K562 (cell line): Measurements from ENCODE around the gene UMAD1. TPM values are rescaled to one million over a fixed set of nuclear protein-coding genes. Genes with fewer than 3 reads are reported as not detected.
A peak's percentile ranks its signal among the peaks of the same experiment; 100 is the strongest.

ENCODE experiments used
- ATAC-seq: fragments of 200-7000 bp; cut with Tn5 transposase; 3 replicates; pipeline ENCODE4 v1.9.1; 2020; ENCODE audit warnings: moderate library complexity
- BruUV-seq: library from RNA; stranded (reverse); fragments of 400-500 nt; replicated peaks from 2 replicates; lab custom pipeline; 2021; lab: Mats Ljungman, UMichigan
- CTCF ChIA-PET: fragments of 300-600 bp; formaldehyde crosslinking; extraction: SDS; loops from one replicate; lab custom pipeline; 2021; ENCODE audit warnings: low intra/inter-chr PET ratio; lab: Yijun Ruan, JAX
- POLR2A ChIA-PET: fragments of 300-600, 350-650 bp; sonication (Branson Sonifier 250); formaldehyde crosslinking; extraction: SDS; loops from one replicate; lab custom pipeline; 2021; ENCODE audit warnings: antibody characterized with exemption, inconsistent platforms; lab: Yijun Ruan, JAX
- DNase-seq, 4 experiments: peaks; one replicate each; pipeline versions ENCODE4 v3.0.0 to v3.0.0-alpha.2; 2011 to 2018; ENCODE audit warnings: low spot score in 3 of 4, mixed read lengths in 3 of 4; ENCODE audit errors: extremely low read depth in 1 of 4
- FAIRE-seq: peaks from 2 replicates; lab custom pipeline; 2011; peaks lifted over from hg19 to GRCh38; lab: Jason Lieb, UNC
- H2AFZ ChIP-seq: 2 replicates; pipeline ENCODE4 v1.6.0; 2011; ENCODE audit warnings: low read depth, low read length, control low read depth, inconsistent platforms
- H3K27ac ChIP-seq: fragments of 200-600 bp; 3 replicates; pipeline ENCODE4 v1.8.0; 2011; ENCODE audit warnings: low read depth, mild to moderate bottlenecking, control low read depth, inconsistent platforms, low read length, moderate library complexity, mixed read lengths; ENCODE audit errors: extremely low read depth
- H3K27me3 ChIP-seq, 2 experiments: fragments of 300-600 bp in 1 of 2; 2 replicates in 1 of 2; 3 replicates in 1 of 2; pipeline versions ENCODE4 v1.6.0 to v1.8.0; 2011; ENCODE audit warnings: inconsistent platforms in 2 of 2, low read length in 2 of 2, mild to moderate bottlenecking in 1 of 2, mixed read lengths in 1 of 2, moderate library complexity in 1 of 2; ENCODE audit not compliant: control insufficient read depth in 2 of 2, insufficient read depth in 2 of 2
- H3K36me3 ChIP-seq: fragments of 300-600 bp; 3 replicates; pipeline ENCODE4 v1.8.0; 2011; ENCODE audit warnings: mild to moderate bottlenecking, low read length, inconsistent platforms; ENCODE audit not compliant: control insufficient read depth, insufficient read depth
- H3K4me1 ChIP-seq, 2 experiments: fragments of 200-600 bp in 1 of 2; replicated peaks in 1 of 2; 2 replicates in 1 of 2; 3 replicates in 1 of 2; pipeline versions ENCODE4 v1.5.1 to v1.8.0; 2011; ENCODE audit warnings: inconsistent platforms in 2 of 2, low read length in 2 of 2, mild to moderate bottlenecking in 1 of 2, mixed read lengths in 1 of 2, moderate library complexity in 1 of 2; ENCODE audit not compliant: control insufficient read depth in 2 of 2, insufficient read depth in 2 of 2
- H3K4me2 ChIP-seq: 2 replicates; pipeline ENCODE4 v1.6.1; 2011; ENCODE audit warnings: low read length, control low read depth, inconsistent platforms, mixed read lengths; ENCODE audit not compliant: insufficient read depth
- H3K4me3 ChIP-seq: fragments of 200-600 bp; sonication (generic), shearing (Covaris generic); 2 replicates; pipeline ENCODE4 v1.5.1; 2016; ENCODE audit warnings: control low read depth, inconsistent platforms
- H3K79me2 ChIP-seq: fragments of 200-600 bp; 3 replicates; pipeline ENCODE4 v1.8.0; 2011; ENCODE audit warnings: low read length, inconsistent platforms; ENCODE audit not compliant: control insufficient read depth, insufficient read depth
- H3K9ac ChIP-seq, 2 experiments: 2 replicates each; pipeline versions ENCODE4 v1.6.0 to v1.6.1; 2011; ENCODE audit warnings: low read depth in 2 of 2, low read length in 2 of 2, control low read depth in 1 of 2, inconsistent platforms in 1 of 2, mild to moderate bottlenecking in 1 of 2, mixed read lengths in 1 of 2; ENCODE audit not compliant: insufficient read depth in 1 of 2
- H3K9me1 ChIP-seq: one replicate; pipeline ENCODE4 v1.6.0; 2011; ENCODE audit warnings: inconsistent platforms, mild to moderate bottlenecking, low read length, moderate library complexity; ENCODE audit not compliant: control insufficient read depth, insufficient read depth
- H3K9me3 ChIP-seq: replicated peaks from 2 replicates; pipeline ENCODE4 v1.5.1; 2011; ENCODE audit warnings: low read depth, low read length, inconsistent platforms; ENCODE audit not compliant: control insufficient read depth, insufficient read depth
- H4K20me1 ChIP-seq: replicated peaks from 2 replicates; pipeline ENCODE4 v1.6.1; 2011; ENCODE audit warnings: low read length, inconsistent platforms, mixed read lengths; ENCODE audit not compliant: control insufficient read depth, insufficient read depth
- ATF1 ChIP-seq, 2 experiments: fragments of 450-650 bp in 1 of 2; IDR thresholded peaks; 2 replicates each; pipeline ENCODE4 v1.6.1; 2016; ENCODE audit warnings: missing compliant biosample characterization in 1 of 2, missing genetic modification characterization in 1 of 2
- ATF7 ChIP-seq: fragments of 450-650 bp; IDR thresholded peaks from 2 replicates; pipeline ENCODE4 v1.7.1; 2014; ENCODE audit warnings: mild to moderate bottlenecking, moderate library complexity
- CHCHD3 ChIP-seq: fragments of 250-450 bp; sonication (Bioruptor Pico); IDR thresholded peaks from 2 replicates; pipeline ENCODE4 v2.1.2; 2022; ENCODE audit warnings: mild to moderate bottlenecking
- EHMT2 ChIP-seq: fragments of 450-650 bp; IDR thresholded peaks from 2 replicates; pipeline ENCODE4 v1.6.1; 2018; ENCODE audit warnings: antibody characterized with exemption
- ELF2 ChIP-seq: fragments of 250-450 bp; sonication (Bioruptor Pico); IDR thresholded peaks from 2 replicates; pipeline ENCODE4 v1.5.0; 2021; ENCODE audit warnings: mild to moderate bottlenecking
- ELF4 ChIP-seq: fragments of 450-650 bp; formaldehyde crosslinking; IDR thresholded peaks from 2 replicates; pipeline ENCODE4 v1.4.0; 2022; ENCODE audit warnings: missing genetic modification characterization
- JUN ChIP-seq, 2 experiments: sonication (generic) in 1 of 2; formaldehyde crosslinking in 1 of 2; IDR thresholded peaks; 2 replicates each; pipeline versions ENCODE4 v1.6.1 to v1.8.0; 2012 to 2022; ENCODE audit warnings: borderline replicate concordance in 2 of 2, mild to moderate bottlenecking in 2 of 2, improper control_type of control experiment in 1 of 2, low read depth in 1 of 2, low read length in 1 of 2, missing genetic modification reagents in 1 of 2
- MAFF ChIP-seq: IDR thresholded peaks from 2 replicates; pipeline ENCODE4 v1.6.1; 2012; ENCODE audit warnings: low read length, improper control_type of control experiment
- MCM7 ChIP-seq, 2 experiments: fragments of 450-650 bp; IDR thresholded peaks; 2 replicates each; pipeline ENCODE4 v1.6.1; 2016 to 2018
- NFRKB ChIP-seq: fragments of 450-650 bp; IDR thresholded peaks from 2 replicates; pipeline ENCODE4 v1.6.1; 2016; ENCODE audit warnings: low read depth
- PPARD ChIP-seq: fragments of 250-450 bp; sonication (Bioruptor Pico); IDR thresholded peaks from 2 replicates; pipeline ENCODE4 v1.8.0; 2022; ENCODE audit warnings: inconsistent platforms, mild to moderate bottlenecking, moderate library complexity
- RBM15 ChIP-seq: fragments of 200-400 bp; formaldehyde crosslinking; IDR thresholded peaks from 2 replicates; pipeline ENCODE4 v1.6.1; 2018; ENCODE audit warnings: mild to moderate bottlenecking, low read length, moderate library complexity; ENCODE audit not compliant: insufficient read depth
- RUNX1 ChIP-seq: sonication (generic); IDR thresholded peaks from 2 replicates; pipeline ENCODE4 v1.6.1; 2016; ENCODE audit warnings: antibody characterized with exemption, low read depth
- SMARCA5 ChIP-seq: fragments of 450-650 bp; IDR thresholded peaks from 2 replicates; pipeline ENCODE4 v1.6.1; 2016
- ZBTB17 ChIP-seq: fragments of 450-650 bp; formaldehyde crosslinking; IDR thresholded peaks from 2 replicates; pipeline ENCODE4 v1.4.0; 2020; ENCODE audit warnings: mild to moderate bottlenecking
- ZNF274 ChIP-seq: IDR thresholded peaks from 2 replicates; pipeline ENCODE4 v1.6.1; 2011; ENCODE audit warnings: low read depth, mild to moderate bottlenecking, low read length, moderate library complexity, borderline replicate concordance
- ZNF696 ChIP-seq: fragments of 250-450 bp; sonication (Bioruptor Pico); conservative IDR thresholded peaks from 2 replicates; pipeline ENCODE4 v1.4.0; 2020; ENCODE audit warnings: mild to moderate bottlenecking, moderate library complexity
- ZNF766 ChIP-seq: fragments of 200-800 bp; sonication (Bioruptor generic); conservative IDR thresholded peaks from 2 replicates; pipeline ENCODE4 v1.6.1; 2016; ENCODE audit warnings: missing genetic modification characterization, missing compliant biosample characterization
- ZNF77 ChIP-seq: fragments of 250-450 bp; sonication (Bioruptor Pico); IDR thresholded peaks from 2 replicates; pipeline ENCODE4 v1.5.0; 2020
- WGBS: fragments of 100-300 bp; shearing (Covaris generic); methylation state at CpG from one replicate; pipeline ENCODE4 v1.1.6; 2016; ENCODE audit warnings: low coverage, mixed read lengths; ENCODE audit not compliant: insufficient coverage; ENCODE audit errors: missing lambda C conversion rate; 5-methylcytosine and 5-hydroxymethylcytosine counted together
- in situ Hi-C: fragments of 300-500 bp; cut with MboI; formaldehyde crosslinking; loops from 4 replicates; pipeline ENCODE4 v1.15.0; 2018; ENCODE audit warnings: inconsistent platforms, mixed read lengths
- intact Hi-C: fragments of 100-400 bp; cut with micrococcal nuclease; formaldehyde crosslinking; loops from 2 replicates; pipeline ENCODE4 v1.14.2; 2022
- polyA plus RNA-seq, 8 experiments: library from polyadenylated mRNA; depleted of rRNA in 4 of 8; stranded (reverse) in 5 of 8; unstranded in 3 of 8; fragments of >200 nt; fragmentation: Nextera tagmentation in 2 of 8; fragmentation: Illumina TruSeq in 1 of 8; extraction: Ambion mirVana in 2 of 8; extraction: Trizol in 1 of 8; gene quantifications; 2 replicates each; pipeline versions ENCODE4 v1.2.1 to v1.2.3, GENCODE V29; 2011 to 2014; ENCODE audit warnings: inconsistent platforms in 1 of 8, missing spikeins in 1 of 8
- total RNA-seq, 7 experiments: library from RNA; depleted of rRNA in 6 of 7; stranded (reverse); fragments of >200 nt in 6 of 7; fragmentation: Illumina TruSeq in 2 of 7; extraction: Trizol in 2 of 7; gene quantifications; 2 replicates each; pipeline versions ENCODE4 v1.2.1 to v1.2.3, GENCODE V29; 2011 to 2021; ENCODE audit warnings: low replicate concordance in 1 of 7
- TF ChIP-seq, protein P1 (sequence below): fragments of 250-450 bp; sonication (Bioruptor Pico); IDR thresholded peaks from 2 replicates; pipeline ENCODE4 v1.8.0; 2022; ENCODE audit warnings: moderate library complexity, mild to moderate bottlenecking, inconsistent platforms
- TF ChIP-seq, protein P2 (sequence below): fragments of 450-650 bp; formaldehyde crosslinking; IDR thresholded peaks from 2 replicates; pipeline ENCODE4 v1.4.0; 2020; ENCODE audit warnings: mild to moderate bottlenecking, moderate library complexity
- TF ChIP-seq, protein P3 (sequence below): IDR thresholded peaks from 2 replicates; pipeline ENCODE4 v1.6.1; 2012; ENCODE audit warnings: low read depth, low read length, improper control_type of control experiment, borderline replicate concordance

UMAD1 gene
- total and polyA plus RNA-seq, 9 of the 15 experiments (the other 6 are each of a cell fraction or from before 2014, with no cell fraction given): 9.0 to 26.7 (median 13.3) TPM

DNA sequence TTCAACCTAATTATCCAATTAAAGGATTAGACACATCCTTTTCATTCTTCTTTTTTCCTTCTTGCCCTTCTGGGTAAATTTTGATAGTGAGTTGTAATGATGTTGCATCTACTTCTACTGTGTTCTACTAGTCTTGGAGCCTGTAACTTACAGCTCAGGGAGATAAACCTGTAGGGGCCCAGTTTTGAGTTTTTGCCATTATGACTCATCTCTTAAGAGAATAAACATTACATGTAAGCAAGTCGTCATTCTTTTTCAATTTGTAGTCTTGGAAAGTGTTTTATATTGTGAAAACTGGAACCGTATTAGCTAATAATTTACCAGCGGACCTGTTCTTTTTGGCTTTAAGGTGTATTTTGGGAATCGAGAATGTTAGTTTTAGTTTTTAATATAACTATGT lies 167.6 kb downstream of the UMAD1 start:
- FAIRE-seq: peak; percentile 49
- ATAC-seq: no peak; the same call in 2 of the 3 replicates
- H3K9me3 ChIP-seq: no peaks in the 10 kb centered on the region
- H3K9me1 ChIP-seq: no peaks in the 10 kb centered on the region
- no peaks in the 10 kb centered on the region for H3K27me3 ChIP-seq
- ChIA-PET POLR2A (interaction anchor here (0.5 to 0.7 kb wide), 2 partner anchors 21 to 261 kb away, joined by 3 read pairs; no protein-coding TSS in a partner anchor), CTCF (interaction anchor here (0.6 kb wide), 1 partner anchor 11 kb away, joined by 3 read pairs; no protein-coding TSS in a partner anchor)
- peak in 3 of 4 experiments; percentile 10 to 35 (median 14) for DNase-seq
- H3K4me3 ChIP-seq: no peak overlapping the region
- in situ Hi-C loops: no loop called here
- no peak overlapping the region for H3K9ac ChIP-seq
- intact Hi-C loops: no loop called here
- H3K4me2 ChIP-seq: no peak overlapping the region
- no peaks in the 10 kb centered on the region for H3K79me2 ChIP-seq
- no TSS peak for BruUV-seq
- no peaks in the 10 kb centered on the region for H3K36me3 ChIP-seq
- 48% methylated on average over 4 of the region's 4 CpGs for WGBS
- no peak overlapping the region for H3K27ac ChIP-seq
- H2AFZ ChIP-seq: no peak overlapping the region; the same call in 1 of the 2 replicates
- no peaks in the 10 kb centered on the region for H4K20me1 ChIP-seq
- H3K4me1 ChIP-seq: no peaks in the 10 kb centered on the region
- TF ChIP-seq, protein P1, sequence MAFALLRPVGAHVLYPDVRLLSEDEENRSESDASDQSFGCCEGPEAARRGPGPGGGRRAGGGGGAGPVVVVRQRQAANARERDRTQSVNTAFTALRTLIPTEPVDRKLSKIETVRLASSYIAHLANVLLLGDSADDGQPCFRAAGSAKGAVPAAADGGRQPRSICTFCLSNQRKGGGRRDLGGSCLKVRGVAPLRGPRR (CRISPR knock-in tag): no peak
- TF ChIP-seq NFRKB: no peak
- TF ChIP-seq RUNX1: no peak
- TF ChIP-seq ZBTB17 (CRISPR knock-in tag): no peak
- no peak for TF ChIP-seq MAFF
- TF ChIP-seq ATF1 (CRISPR knock-in tag; IDR thresholded peaks at IDR 0.05): no peak
- TF ChIP-seq ATF1 (tag; IDR thresholded peaks at IDR 0.05): no peak
- TF ChIP-seq ZNF696 (CRISPR knock-in tag): no peak
- no peak for TF ChIP-seq EHMT2
- TF ChIP-seq ATF7: 0 out of 2 replicates have a peak, but pooled peaks have one; percentile 37
- no peak for TF ChIP-seq ZNF766
- TF ChIP-seq, protein P2, sequence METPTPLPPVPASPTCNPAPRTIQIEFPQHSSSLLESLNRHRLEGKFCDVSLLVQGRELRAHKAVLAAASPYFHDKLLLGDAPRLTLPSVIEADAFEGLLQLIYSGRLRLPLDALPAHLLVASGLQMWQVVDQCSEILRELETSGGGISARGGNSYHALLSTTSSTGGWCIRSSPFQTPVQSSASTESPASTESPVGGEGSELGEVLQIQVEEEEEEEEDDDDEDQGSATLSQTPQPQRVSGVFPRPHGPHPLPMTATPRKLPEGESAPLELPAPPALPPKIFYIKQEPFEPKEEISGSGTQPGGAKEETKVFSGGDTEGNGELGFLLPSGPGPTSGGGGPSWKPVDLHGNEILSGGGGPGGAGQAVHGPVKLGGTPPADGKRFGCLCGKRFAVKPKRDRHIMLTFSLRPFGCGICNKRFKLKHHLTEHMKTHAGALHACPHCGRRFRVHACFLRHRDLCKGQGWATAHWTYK (CRISPR knock-in tag): no peak
- no peak for TF ChIP-seq ELF2 (CRISPR knock-in tag)
- TF ChIP-seq ELF4 (CRISPR knock-in tag): no peak
- TF ChIP-seq, protein P3, sequence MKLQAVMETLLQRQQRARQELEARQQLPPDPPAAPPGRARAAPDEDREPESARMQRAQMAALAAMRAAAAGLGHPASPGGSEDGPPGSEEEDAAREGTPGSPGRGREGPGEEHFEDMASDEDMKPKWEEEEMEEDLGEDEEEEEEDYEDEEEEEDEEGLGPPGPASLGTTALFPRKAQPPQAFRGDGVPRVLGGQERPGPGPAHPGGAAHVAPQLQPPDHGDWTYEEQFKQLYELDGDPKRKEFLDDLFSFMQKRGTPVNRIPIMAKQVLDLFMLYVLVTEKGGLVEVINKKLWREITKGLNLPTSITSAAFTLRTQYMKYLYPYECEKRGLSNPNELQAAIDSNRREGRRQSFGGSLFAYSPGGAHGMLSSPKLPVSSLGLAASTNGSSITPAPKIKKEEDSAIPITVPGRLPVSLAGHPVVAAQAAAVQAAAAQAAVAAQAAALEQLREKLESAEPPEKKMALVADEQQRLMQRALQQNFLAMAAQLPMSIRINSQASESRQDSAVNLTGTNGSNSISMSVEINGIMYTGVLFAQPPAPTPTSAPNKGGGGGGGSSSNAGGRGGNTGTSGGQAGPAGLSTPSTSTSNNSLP: no peak
- TF ChIP-seq CHCHD3 (CRISPR knock-in tag): no peak
- TF ChIP-seq PPARD (CRISPR knock-in tag): no peak
- no peak for TF ChIP-seq MCM7 (IDR thresholded peaks at IDR 0.05)
- no peak for TF ChIP-seq RBM15
- TF ChIP-seq ZNF274: no peak
- peak; percentile 62; the same call in 1 of the 2 replicates for TF ChIP-seq JUN (IDR thresholded peaks at IDR 0.05; ENCODE audit: borderline replicate concordance, low read depth, low read length)
- TF ChIP-seq JUN (CRISPR knock-in tag; IDR thresholded peaks at IDR 0.05; ENCODE audit: borderline replicate concordance): no peak
- TF ChIP-seq SMARCA5: no peak
- no peak for TF ChIP-seq ZNF77
